Caki2 (cell line): Measurements from ENCODE around the gene LNPEP. TPM values are rescaled to one million over a fixed set of nuclear protein-coding genes. Genes with fewer than 3 reads are reported as not detected.

Experiments
- DNase-seq: peaks from one replicate; pipeline ENCODE4 v3.0.0-alpha.2; 2015; ENCODE audit warnings: low read depth
- in situ Hi-C: cut with HindIII; loops from 2 replicates; pipeline ENCODE4 v1.10.0; 2016; ENCODE audit warnings: low sequenced_read_pairs, low pct_unique_long_range_greater_than_20kb, mixed read lengths
- total RNA-seq: library from RNA; depleted of rRNA; stranded (reverse); fragments of >200 nt; shearing (Covaris generic); gene quantifications from 2 replicates; pipeline ENCODE4 v1.2.3, GENCODE V29; 2014; ENCODE audit warnings: low replicate concordance

LNPEP gene
- total RNA-seq, 1 experiment from 2014 or later = 12.9 TPM

GRCh38 chr5:97019435-97020117 is 83.7 kb downstream of the LNPEP start:
- in situ Hi-C loops = no loop called here
- DNase-seq = no peak

GRCh38 chr5:97021416-97021815 is 85.5 kb downstream of the LNPEP start:
- in situ Hi-C loops = no loop called here
- no peak for DNase-seq

- in situ Hi-C loops = no loop called here
- no peak for DNase-seq
Observed at GRCh38 chr5:97022898-97023297, 87.0 kb downstream of the LNPEP start.

GRCh38 chr5:97026721-97027120 is 90.8 kb downstream of the LNPEP start:
- DNase-seq = no peak
- in situ Hi-C loops = no loop called here

- DNase-seq = no peak
- in situ Hi-C loops = no loop called here
Observed at GRCh38 chr5:97037819-97038218, 101.9 kb downstream of the LNPEP start.

- in situ Hi-C loops = no loop called here
Observed at GRCh38 chr5:97041239-97041638, 105.4 kb downstream of the LNPEP start.

GRCh38 chr5:97042996-97043395 is 107.1 kb downstream of the LNPEP start:
- in situ Hi-C loops = no loop called here
- no peak for DNase-seq

More at GRCh38 chr5:97041239-97041638, 105.4 kb downstream of the LNPEP start:
- no peak for DNase-seq

- DNase-seq = no peak
- in situ Hi-C loops = no loop called here
Observed at GRCh38 chr5:97043511-97043910, 107.6 kb downstream of the LNPEP start.

GRCh38 chr5:97044052-97044451 is 108.2 kb downstream of the LNPEP start:
- DNase-seq = no peak
- in situ Hi-C loops = no loop called here

- in situ Hi-C loops = no loop called here
- DNase-seq = no peak
Observed at GRCh38 chr5:97046270-97046982, 110.5 kb downstream of the LNPEP start.

- in situ Hi-C loops = no loop called here
- DNase-seq = no peak
Observed at GRCh38 chr5:97047076-97047475, 111.2 kb downstream of the LNPEP start.

- DNase-seq = no peak
- in situ Hi-C loops = no loop called here
Observed at GRCh38 chr5:97049175-97049574, 113.3 kb downstream of the LNPEP start.

GRCh38 chr5:97056263-97056662 is 120.4 kb downstream of the LNPEP start:
- in situ Hi-C loops = no loop called here
- DNase-seq = no peak

GRCh38 chr5:97062046-97062445 is 126.2 kb downstream of the LNPEP start:
- in situ Hi-C loops = no loop called here
- DNase-seq = no peak

- in situ Hi-C loops = no loop called here
- no peak for DNase-seq
Observed at GRCh38 chr5:97063251-97063650, 127.4 kb downstream of the LNPEP start.

- in situ Hi-C loops = no loop called here
- no peak for DNase-seq
Observed at GRCh38 chr5:97065475-97065874, 129.6 kb downstream of the LNPEP start.

- DNase-seq = no peak
- in situ Hi-C loops = no loop called here
Observed at GRCh38 chr5:97067296-97067850, 131.5 kb downstream of the LNPEP start.

GRCh38 chr5:97070234-97070633 is 134.4 kb downstream of the LNPEP start:
- in situ Hi-C loops = no loop called here
- no peak for DNase-seq

- in situ Hi-C loops = no loop called here
- DNase-seq = peak; percentile 70
Observed at GRCh38 chr5:97071101-97071500, 135.2 kb downstream of the LNPEP start.

- in situ Hi-C loops = no loop called here
Observed at GRCh38 chr5:97071993-97072392, 136.1 kb downstream of the LNPEP start.

More at GRCh38 chr5:97071993-97072392, 136.1 kb downstream of the LNPEP start:
- no peak for DNase-seq
